ENCODE results near the gene SPEF1. TPM values are rescaled to one million over a fixed set of nuclear protein-coding genes. Genes with fewer than 3 reads are reported as not detected.

SPEF1 gene
- total RNA-seq, 1 donor from 2014 or later: 0.22 TPM

GRCh38 chr20:3798908-3799248, 17.6 kb upstream of the SPEF1 start:
- peak overlapping the region; percentile 28 for H3K27ac Mint-ChIP-seq (ENCODE audit: unreplicated experiment)
- no peak for DNase-seq
- H3K27me3 Mint-ChIP-seq (ENCODE audit: unreplicated experiment): peaks cover 17% of the 10 kb centered on the region
- no peak for TF ChIP-seq CTCF (IDR thresholded peaks at IDR 0.05; ENCODE audit: partially characterized antibody, unreplicated experiment)
- H3K4me1 Mint-ChIP-seq (ENCODE audit: low read depth, unreplicated experiment): peaks cover 39% of the 10 kb centered on the region
- peaks cover 7% of the 10 kb centered on the region for H3K36me3 Mint-ChIP-seq (ENCODE audit: unreplicated experiment)
- no peak overlapping the region for H3K4me3 Mint-ChIP-seq (ENCODE audit: unreplicated experiment)
- H3K9me3 Mint-ChIP-seq (ENCODE audit: unreplicated experiment): peaks cover 13% of the 10 kb centered on the region

GRCh38 chr20:3798373-3798768, 17.1 kb upstream of the SPEF1 start:
- no peak for TF ChIP-seq CTCF (IDR thresholded peaks at IDR 0.05; ENCODE audit: partially characterized antibody, unreplicated experiment)
- Mint-ChIP-seq H3K27me3 (ENCODE audit: unreplicated experiment) (peaks cover 14% of the 10 kb centered on the region), H3K9me3 (ENCODE audit: unreplicated experiment) (peaks cover 12% of the 10 kb centered on the region), H3K27ac (ENCODE audit: unreplicated experiment) (no peak overlapping the region), H3K4me3 (ENCODE audit: unreplicated experiment) (peak overlapping the region; percentile 86), H3K4me1 (ENCODE audit: low read depth, unreplicated experiment) (peaks cover 34% of the 10 kb centered on the region), H3K36me3 (ENCODE audit: unreplicated experiment) (peaks cover 7% of the 10 kb centered on the region)
- DNase-seq: no peak

GRCh38 chr20:3797592-3798372, 16.5 kb upstream of the SPEF1 start:
- H3K36me3 Mint-ChIP-seq (ENCODE audit: unreplicated experiment): peaks cover 5% of the 10 kb centered on the region
- TF ChIP-seq CTCF (IDR thresholded peaks at IDR 0.05; ENCODE audit: partially characterized antibody, unreplicated experiment): no peak
- peak overlapping the region; percentile 23 for H3K27ac Mint-ChIP-seq (ENCODE audit: unreplicated experiment)
- peaks cover 28% of the 10 kb centered on the region for H3K4me1 Mint-ChIP-seq (ENCODE audit: low read depth, unreplicated experiment)
- peak overlapping the region; percentile 86 for H3K4me3 Mint-ChIP-seq (ENCODE audit: unreplicated experiment)
- peaks cover 7% of the 10 kb centered on the region for H3K9me3 Mint-ChIP-seq (ENCODE audit: unreplicated experiment)
- DNase-seq: no peak
- H3K27me3 Mint-ChIP-seq (ENCODE audit: unreplicated experiment): peaks cover 13% of the 10 kb centered on the region

GRCh38 chr20:3797226-3797545, 15.9 kb upstream of the SPEF1 start:
- Mint-ChIP-seq H3K4me3 (ENCODE audit: unreplicated experiment) (peak overlapping the region; percentile 86), H3K4me1 (ENCODE audit: low read depth, unreplicated experiment) (peaks cover 23% of the 10 kb centered on the region), H3K27ac (ENCODE audit: unreplicated experiment) (peak overlapping the region; percentile 68), H3K36me3 (ENCODE audit: unreplicated experiment) (no peaks in the 10 kb centered on the region), H3K27me3 (ENCODE audit: unreplicated experiment) (peaks cover 10% of the 10 kb centered on the region), H3K9me3 (ENCODE audit: unreplicated experiment) (peaks cover 4% of the 10 kb centered on the region)
- no peak for DNase-seq
- no peak for TF ChIP-seq CTCF (IDR thresholded peaks at IDR 0.05; ENCODE audit: partially characterized antibody, unreplicated experiment)

- no peak for TF ChIP-seq CTCF (IDR thresholded peaks at IDR 0.05; ENCODE audit: partially characterized antibody, unreplicated experiment)
- peaks cover 23% of the 10 kb centered on the region for H3K4me1 Mint-ChIP-seq (ENCODE audit: low read depth, unreplicated experiment)
- no peaks in the 10 kb centered on the region for H3K36me3 Mint-ChIP-seq (ENCODE audit: unreplicated experiment)
- peaks cover 10% of the 10 kb centered on the region for H3K27me3 Mint-ChIP-seq (ENCODE audit: unreplicated experiment)
- peak overlapping the region; percentile 68 for H3K27ac Mint-ChIP-seq (ENCODE audit: unreplicated experiment)
- no peak for DNase-seq
- peak overlapping the region; percentile 86 for H3K4me3 Mint-ChIP-seq (ENCODE audit: unreplicated experiment)
- H3K9me3 Mint-ChIP-seq (ENCODE audit: unreplicated experiment): peaks cover 4% of the 10 kb centered on the region
These were observed 15.4 kb upstream of the SPEF1 start for GRCh38 chr20:3796477-3797225.
